Body of pancreas (tissue), 4 donors: ENCODE results near the gene ATIC. TPM values are rescaled to one million over a fixed set of nuclear protein-coding genes. Genes with fewer than 3 reads are reported as not detected.

Source experiments
- ATAC-seq: fragments of 150-250 bp; one replicate; pipeline ENCODE4 v1.9.1; 2016
- DNase-seq, 4 donors: peaks; one replicate each; pipeline ENCODE4 v3.0.0-alpha.2; 2019
- H3K27ac ChIP-seq, 4 donors: fragments of 200-600 bp; sonication (generic); 1 replicate in 3 of 4; 2 replicates in 1 of 4; pipeline versions ENCODE4 v1.5.1 to v1.6.1; 2016 to 2019; ENCODE audit warnings: mild to moderate bottlenecking in 1 of 4, mixed read lengths in 1 of 4, moderate library complexity in 1 of 4
- H3K27me3 ChIP-seq, 2 donors: fragments of 200-600 bp; sonication (generic); one replicate each; pipeline ENCODE4 v1.6.0; 2016; ENCODE audit warnings: mild to moderate bottlenecking in 1 of 2
- H3K36me3 ChIP-seq, 2 donors: fragments of 200-600 bp; sonication (generic); replicated peaks in 1 of 2; 2 replicates each; pipeline ENCODE4 v1.5.1; 2016; ENCODE audit warnings: low read depth in 2 of 2; ENCODE audit not compliant: insufficient read depth in 1 of 2
- H3K4me1 ChIP-seq: fragments of 200-600 bp; sonication (generic); one replicate; pipeline ENCODE4 v1.6.0; 2016
- H3K4me3 ChIP-seq, 2 donors: fragments of 200-600 bp; sonication (generic); 1 replicate in 1 of 2; 2 replicates in 1 of 2; pipeline ENCODE4 v1.5.1; 2016 to 2019
- H3K9me3 ChIP-seq, 3 donors: fragments of 200-600 bp; sonication (generic); 1 replicate in 2 of 3; 2 replicates in 1 of 3; pipeline ENCODE4 v1.5.1; 2016
- POLR2A ChIP-seq, 3 donors: fragments of 450-650 bp; IDR thresholded peaks; one replicate each; pipeline ENCODE4 v1.6.1; 2016; ENCODE audit warnings: antibody characterized with exemption in 3 of 3, mild to moderate bottlenecking in 2 of 3
- WGBS, 2 donors: methylation state at CpG; one replicate each; pipeline ENCODE4 v1.1.5; 2017; 5-methylcytosine and 5-hydroxymethylcytosine counted together
- intact Hi-C: fragments of 100-400 bp; cut with DNase I; formaldehyde crosslinking; loops from one replicate; pipeline ENCODE4 v1.15.1; 2023
- total RNA-seq, 2 donors: library from RNA; depleted of rRNA; stranded (reverse); fragments of >200 nt; gene quantifications; one replicate each; pipeline ENCODE4 v1.1.0, GENCODE V29; 2016
- TF ChIP-seq, protein P1 (sequence below), 7 experiments: fragments of 450-650 bp in 4 of 7; fragments of 200-600 bp in 3 of 7; sonication (generic) in 3 of 7; IDR thresholded peaks; one replicate each; pipeline ENCODE4 v1.5.1; 2016 to 2019; ENCODE audit warnings: antibody characterized with exemption in 7 of 7

ATIC gene
- total RNA-seq, 2 donors from 2014 or later: 30.3 to 38.1 TPM

GRCh38 chr2:215386566-215386965 lies 74.7 kb downstream of the ATIC start:
- DNase-seq: no peak
- TF ChIP-seq, protein P1, sequence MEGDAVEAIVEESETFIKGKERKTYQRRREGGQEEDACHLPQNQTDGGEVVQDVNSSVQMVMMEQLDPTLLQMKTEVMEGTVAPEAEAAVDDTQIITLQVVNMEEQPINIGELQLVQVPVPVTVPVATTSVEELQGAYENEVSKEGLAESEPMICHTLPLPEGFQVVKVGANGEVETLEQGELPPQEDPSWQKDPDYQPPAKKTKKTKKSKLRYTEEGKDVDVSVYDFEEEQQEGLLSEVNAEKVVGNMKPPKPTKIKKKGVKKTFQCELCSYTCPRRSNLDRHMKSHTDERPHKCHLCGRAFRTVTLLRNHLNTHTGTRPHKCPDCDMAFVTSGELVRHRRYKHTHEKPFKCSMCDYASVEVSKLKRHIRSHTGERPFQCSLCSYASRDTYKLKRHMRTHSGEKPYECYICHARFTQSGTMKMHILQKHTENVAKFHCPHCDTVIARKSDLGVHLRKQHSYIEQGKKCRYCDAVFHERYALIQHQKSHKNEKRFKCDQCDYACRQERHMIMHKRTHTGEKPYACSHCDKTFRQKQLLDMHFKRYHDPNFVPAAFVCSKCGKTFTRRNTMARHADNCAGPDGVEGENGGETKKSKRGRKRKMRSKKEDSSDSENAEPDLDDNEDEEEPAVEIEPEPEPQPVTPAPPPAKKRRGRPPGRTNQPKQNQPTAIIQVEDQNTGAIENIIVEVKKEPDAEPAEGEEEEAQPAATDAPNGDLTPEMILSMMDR (IDR thresholded peaks at IDR 0.05): no peak
- TF ChIP-seq POLR2A (IDR thresholded peaks at IDR 0.05): no peak
- Histone ChIP-seq H3K4me1 (no peaks in the 10 kb centered on the region), H3K9me3 (no peaks in the 10 kb centered on the region), H3K36me3 (no peaks in the 10 kb centered on the region), H3K27ac (no peak overlapping the region), H3K4me3 (no peak overlapping the region), H3K27me3 (no peaks in the 10 kb centered on the region)
- intact Hi-C loops: no loop called here
- 93 to 94% methylated on average over 7 of the region's 7 CpGs for WGBS, 2 donors
- ATAC-seq: no peak

GRCh38 chr2:215388002-215388728 lies 76.3 kb downstream of the ATIC start:
- Histone ChIP-seq H3K4me3 (no peak overlapping the region), H3K9me3 (no peaks in the 10 kb centered on the region), H3K27me3 (no peaks in the 10 kb centered on the region), H3K4me1 (no peaks in the 10 kb centered on the region), H3K27ac (no peak overlapping the region), H3K36me3 (no peaks in the 10 kb centered on the region)
- intact Hi-C loops: no loop called here
- WGBS, 2 donors: 71 to 80% methylated on average over 7 of the region's 7 CpGs
- DNase-seq (no peak), ATAC-seq (no peak)
- no peak for TF ChIP-seq POLR2A (IDR thresholded peaks at IDR 0.05)
- TF ChIP-seq, protein P1 (IDR thresholded peaks at IDR 0.05): no peak

GRCh38 chr2:215390550-215390913 lies 78.7 kb downstream of the ATIC start:
- no peaks in the 10 kb centered on the region for H3K36me3 ChIP-seq
- intact Hi-C loops: no loop called here
- no peaks in the 10 kb centered on the region for H3K4me1 ChIP-seq
- TF ChIP-seq, protein P1 (IDR thresholded peaks at IDR 0.05): no peak
- TF ChIP-seq POLR2A (IDR thresholded peaks at IDR 0.05): no peak
- no peak overlapping the region for H3K27ac ChIP-seq
- DNase-seq (no peak), ATAC-seq (no peak)
- WGBS, 2 donors: 86 to 96% methylated on average over 2 of the region's 2 CpGs
- no peaks in the 10 kb centered on the region for H3K9me3 ChIP-seq
- no peaks in the 10 kb centered on the region for H3K27me3 ChIP-seq
- no peak overlapping the region for H3K4me3 ChIP-seq

GRCh38 chr2:215391531-215391930 lies 79.7 kb downstream of the ATIC start:
- Histone ChIP-seq H3K27ac (no peak overlapping the region), H3K4me1 (no peaks in the 10 kb centered on the region), H3K36me3 (no peaks in the 10 kb centered on the region), H3K27me3 (no peaks in the 10 kb centered on the region), H3K9me3 (no peaks in the 10 kb centered on the region), H3K4me3 (no peak overlapping the region)
- intact Hi-C loops: no loop called here
- 81 to 85% methylated on average over 5 of the region's 5 CpGs for WGBS, 2 donors
- ATAC-seq (no peak), DNase-seq (no peak)
- TF ChIP-seq POLR2A (IDR thresholded peaks at IDR 0.05): no peak
- TF ChIP-seq, protein P1 (IDR thresholded peaks at IDR 0.05): no peak

DNA sequence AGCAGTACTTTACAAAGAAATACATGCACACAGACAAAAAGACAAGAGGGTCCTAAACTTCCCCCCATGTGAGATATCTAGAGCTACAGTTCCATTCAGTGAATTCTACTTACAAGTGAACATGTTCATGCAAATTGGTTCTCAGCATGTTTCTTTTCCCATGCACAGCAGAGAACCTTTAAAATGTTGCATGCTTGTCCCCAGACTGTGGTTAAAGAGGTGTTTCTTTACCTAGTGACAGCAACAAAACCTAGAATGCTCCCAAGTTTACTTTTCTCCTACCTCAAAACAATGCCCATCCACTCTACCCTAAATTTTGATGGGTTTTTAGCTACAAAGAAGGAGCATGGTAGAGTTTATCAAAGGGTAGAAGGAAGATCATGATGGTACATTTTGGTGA lies 80.3 kb downstream of the ATIC start:
- no peak overlapping the region for H3K27ac ChIP-seq
- no peaks in the 10 kb centered on the region for H3K36me3 ChIP-seq
- intact Hi-C loops: no loop called here
- no peak overlapping the region for H3K4me3 ChIP-seq
- H3K9me3 ChIP-seq: no peaks in the 10 kb centered on the region
- ATAC-seq: no peak
- no peaks in the 10 kb centered on the region for H3K27me3 ChIP-seq
- H3K4me1 ChIP-seq: no peaks in the 10 kb centered on the region
- TF ChIP-seq, protein P1 (IDR thresholded peaks at IDR 0.05): no peak
- TF ChIP-seq POLR2A (IDR thresholded peaks at IDR 0.05): no peak
- DNase-seq: no peak
